K562 (cell line): ENCODE data around the gene COX5A. TPM values are rescaled to one million over a fixed set of nuclear protein-coding genes. Genes with fewer than 3 reads are reported as not detected.

Experiments used
- ATF7 ChIP-seq: fragments of 450-650 bp; IDR thresholded peaks from 2 replicates; pipeline ENCODE4 v1.7.1; 2014; ENCODE audit warnings: mild to moderate bottlenecking, moderate library complexity
- EZH2 ChIP-seq: IDR thresholded peaks from 2 replicates; pipeline ENCODE4 v1.6.1; 2012; ENCODE audit warnings: low read depth, mild to moderate bottlenecking, inconsistent platforms, low read length, borderline replicate concordance
- NONO ChIP-seq, 2 experiments: fragments of 200-400 bp in 1 of 2; fragments of 450-650 bp in 1 of 2; formaldehyde crosslinking in 1 of 2; IDR thresholded peaks; 2 replicates each; pipeline ENCODE4 v1.6.1; 2017; ENCODE audit warnings: low read depth in 2 of 2, mild to moderate bottlenecking in 2 of 2, moderate library complexity in 2 of 2, low read length in 1 of 2
- PTBP1 ChIP-seq: fragments of 200-400 bp; formaldehyde crosslinking; IDR thresholded peaks from 2 replicates; pipeline ENCODE4 v1.6.1; 2017; ENCODE audit warnings: low read depth, low read length
- RBM22 ChIP-seq: fragments of 200-400 bp; formaldehyde crosslinking; IDR thresholded peaks from 2 replicates; pipeline ENCODE4 v1.6.1; 2018; ENCODE audit warnings: low read length, low read depth; ENCODE audit not compliant: poor library complexity, severe bottlenecking
- SUPT5H ChIP-seq: fragments of 450-650 bp; IDR thresholded peaks from 2 replicates; pipeline ENCODE4 v1.6.1; 2016
- TAF1 ChIP-seq: IDR thresholded peaks from 2 replicates; pipeline ENCODE4 v1.6.1; 2011; ENCODE audit warnings: mild to moderate bottlenecking, low read length, moderate library complexity; ENCODE audit not compliant: insufficient read depth, control insufficient read depth, severe bottlenecking; ENCODE audit errors: extremely low read depth
- YY1 ChIP-seq, 3 experiments: IDR thresholded peaks; 2 replicates each; pipeline ENCODE4 v1.6.1; 2011; ENCODE audit warnings: low read length in 2 of 3, mild to moderate bottlenecking in 2 of 3, moderate library complexity in 2 of 3, borderline replicate concordance in 1 of 3, control low read depth in 1 of 3, low read depth in 1 of 3; ENCODE audit not compliant: insufficient read depth in 3 of 3, insufficient replicate concordance in 2 of 3, control insufficient read depth in 1 of 3, insufficient read length in 1 of 3; ENCODE audit errors: extremely low read depth in 1 of 3
- polyA plus RNA-seq, 8 experiments: library from polyadenylated mRNA; depleted of rRNA in 4 of 8; stranded (reverse) in 5 of 8; unstranded in 3 of 8; fragments of >200 nt; fragmentation: Nextera tagmentation in 2 of 8; fragmentation: Illumina TruSeq in 1 of 8; extraction: Ambion mirVana in 2 of 8; extraction: Trizol in 1 of 8; gene quantifications; 2 replicates each; pipeline versions ENCODE4 v1.2.1 to v1.2.3, GENCODE V29; 2011 to 2014; ENCODE audit warnings: inconsistent platforms in 1 of 8, missing spikeins in 1 of 8
- total RNA-seq, 7 experiments: library from RNA; depleted of rRNA in 6 of 7; stranded (reverse); fragments of >200 nt in 6 of 7; fragmentation: Illumina TruSeq in 2 of 7; extraction: Trizol in 2 of 7; gene quantifications; 2 replicates each; pipeline versions ENCODE4 v1.2.1 to v1.2.3, GENCODE V29; 2011 to 2021; ENCODE audit warnings: low replicate concordance in 1 of 7
- TF ChIP-seq, protein P1 (sequence below): fragments of 200-600 bp; sonication (generic); IDR thresholded peaks from one replicate; pipeline ENCODE4 v1.6.1; 2012; ENCODE audit warnings: mild to moderate bottlenecking, low read depth, low read length, inconsistent platforms
- TF ChIP-seq, protein P2 (sequence below): sonication (generic); formaldehyde crosslinking; IDR thresholded peaks from 2 replicates; pipeline ENCODE4 v1.8.0; 2022; ENCODE audit warnings: mild to moderate bottlenecking, missing genetic modification reagents

COX5A gene
- total and polyA plus RNA-seq, 9 of the 15 experiments (the other 6 are each of a cell fraction or from before 2014, with no cell fraction given), result 86.8 to 553 (median 371) TPM

- TF ChIP-seq NONO (IDR thresholded peaks at IDR 0.05; ENCODE audit: low read depth in 2 of 2, low read length in 1 of 2) (peak; percentile 59 to 88; a peak in 3 of 4 replicates), EZH2 (no peak), RBM22 (peak; percentile 65), PTBP1 (no peak), ATF7 (peak; percentile 68; the same call in 1 of the 2 replicates), TAF1 (peak; percentile 85), YY1 (IDR thresholded peaks at IDR 0.05; ENCODE audit: borderline replicate concordance in 1 of 3, control insufficient read depth in 1 of 3, extremely low read depth in 1 of 3, insufficient read depth in 3 of 3, insufficient read length in 1 of 3, insufficient replicate concordance in 2 of 3, low read depth in 1 of 3, low read length in 2 of 3) (peak; percentile 71 to 96 (median 94)), SUPT5H (peak; percentile 76)
- TF ChIP-seq, protein P1, sequence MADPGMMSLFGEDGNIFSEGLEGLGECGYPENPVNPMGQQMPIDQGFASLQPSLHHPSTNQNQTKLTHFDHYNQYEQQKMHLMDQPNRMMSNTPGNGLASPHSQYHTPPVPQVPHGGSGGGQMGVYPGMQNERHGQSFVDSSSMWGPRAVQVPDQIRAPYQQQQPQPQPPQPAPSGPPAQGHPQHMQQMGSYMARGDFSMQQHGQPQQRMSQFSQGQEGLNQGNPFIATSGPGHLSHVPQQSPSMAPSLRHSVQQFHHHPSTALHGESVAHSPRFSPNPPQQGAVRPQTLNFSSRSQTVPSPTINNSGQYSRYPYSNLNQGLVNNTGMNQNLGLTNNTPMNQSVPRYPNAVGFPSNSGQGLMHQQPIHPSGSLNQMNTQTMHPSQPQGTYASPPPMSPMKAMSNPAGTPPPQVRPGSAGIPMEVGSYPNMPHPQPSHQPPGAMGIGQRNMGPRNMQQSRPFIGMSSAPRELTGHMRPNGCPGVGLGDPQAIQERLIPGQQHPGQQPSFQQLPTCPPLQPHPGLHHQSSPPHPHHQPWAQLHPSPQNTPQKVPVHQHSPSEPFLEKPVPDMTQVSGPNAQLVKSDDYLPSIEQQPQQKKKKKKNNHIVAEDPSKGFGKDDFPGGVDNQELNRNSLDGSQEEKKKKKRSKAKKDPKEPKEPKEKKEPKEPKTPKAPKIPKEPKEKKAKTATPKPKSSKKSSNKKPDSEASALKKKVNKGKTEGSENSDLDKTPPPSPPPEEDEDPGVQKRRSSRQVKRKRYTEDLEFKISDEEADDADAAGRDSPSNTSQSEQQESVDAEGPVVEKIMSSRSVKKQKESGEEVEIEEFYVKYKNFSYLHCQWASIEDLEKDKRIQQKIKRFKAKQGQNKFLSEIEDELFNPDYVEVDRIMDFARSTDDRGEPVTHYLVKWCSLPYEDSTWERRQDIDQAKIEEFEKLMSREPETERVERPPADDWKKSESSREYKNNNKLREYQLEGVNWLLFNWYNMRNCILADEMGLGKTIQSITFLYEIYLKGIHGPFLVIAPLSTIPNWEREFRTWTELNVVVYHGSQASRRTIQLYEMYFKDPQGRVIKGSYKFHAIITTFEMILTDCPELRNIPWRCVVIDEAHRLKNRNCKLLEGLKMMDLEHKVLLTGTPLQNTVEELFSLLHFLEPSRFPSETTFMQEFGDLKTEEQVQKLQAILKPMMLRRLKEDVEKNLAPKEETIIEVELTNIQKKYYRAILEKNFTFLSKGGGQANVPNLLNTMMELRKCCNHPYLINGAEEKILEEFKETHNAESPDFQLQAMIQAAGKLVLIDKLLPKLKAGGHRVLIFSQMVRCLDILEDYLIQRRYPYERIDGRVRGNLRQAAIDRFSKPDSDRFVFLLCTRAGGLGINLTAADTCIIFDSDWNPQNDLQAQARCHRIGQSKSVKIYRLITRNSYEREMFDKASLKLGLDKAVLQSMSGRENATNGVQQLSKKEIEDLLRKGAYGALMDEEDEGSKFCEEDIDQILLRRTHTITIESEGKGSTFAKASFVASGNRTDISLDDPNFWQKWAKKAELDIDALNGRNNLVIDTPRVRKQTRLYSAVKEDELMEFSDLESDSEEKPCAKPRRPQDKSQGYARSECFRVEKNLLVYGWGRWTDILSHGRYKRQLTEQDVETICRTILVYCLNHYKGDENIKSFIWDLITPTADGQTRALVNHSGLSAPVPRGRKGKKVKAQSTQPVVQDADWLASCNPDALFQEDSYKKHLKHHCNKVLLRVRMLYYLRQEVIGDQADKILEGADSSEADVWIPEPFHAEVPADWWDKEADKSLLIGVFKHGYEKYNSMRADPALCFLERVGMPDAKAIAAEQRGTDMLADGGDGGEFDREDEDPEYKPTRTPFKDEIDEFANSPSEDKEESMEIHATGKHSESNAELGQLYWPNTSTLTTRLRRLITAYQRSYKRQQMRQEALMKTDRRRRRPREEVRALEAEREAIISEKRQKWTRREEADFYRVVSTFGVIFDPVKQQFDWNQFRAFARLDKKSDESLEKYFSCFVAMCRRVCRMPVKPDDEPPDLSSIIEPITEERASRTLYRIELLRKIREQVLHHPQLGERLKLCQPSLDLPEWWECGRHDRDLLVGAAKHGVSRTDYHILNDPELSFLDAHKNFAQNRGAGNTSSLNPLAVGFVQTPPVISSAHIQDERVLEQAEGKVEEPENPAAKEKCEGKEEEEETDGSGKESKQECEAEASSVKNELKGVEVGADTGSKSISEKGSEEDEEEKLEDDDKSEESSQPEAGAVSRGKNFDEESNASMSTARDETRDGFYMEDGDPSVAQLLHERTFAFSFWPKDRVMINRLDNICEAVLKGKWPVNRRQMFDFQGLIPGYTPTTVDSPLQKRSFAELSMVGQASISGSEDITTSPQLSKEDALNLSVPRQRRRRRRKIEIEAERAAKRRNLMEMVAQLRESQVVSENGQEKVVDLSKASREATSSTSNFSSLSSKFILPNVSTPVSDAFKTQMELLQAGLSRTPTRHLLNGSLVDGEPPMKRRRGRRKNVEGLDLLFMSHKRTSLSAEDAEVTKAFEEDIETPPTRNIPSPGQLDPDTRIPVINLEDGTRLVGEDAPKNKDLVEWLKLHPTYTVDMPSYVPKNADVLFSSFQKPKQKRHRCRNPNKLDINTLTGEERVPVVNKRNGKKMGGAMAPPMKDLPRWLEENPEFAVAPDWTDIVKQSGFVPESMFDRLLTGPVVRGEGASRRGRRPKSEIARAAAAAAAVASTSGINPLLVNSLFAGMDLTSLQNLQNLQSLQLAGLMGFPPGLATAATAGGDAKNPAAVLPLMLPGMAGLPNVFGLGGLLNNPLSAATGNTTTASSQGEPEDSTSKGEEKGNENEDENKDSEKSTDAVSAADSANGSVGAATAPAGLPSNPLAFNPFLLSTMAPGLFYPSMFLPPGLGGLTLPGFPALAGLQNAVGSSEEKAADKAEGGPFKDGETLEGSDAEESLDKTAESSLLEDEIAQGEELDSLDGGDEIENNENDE, result no peak
- TF ChIP-seq, protein P2, sequence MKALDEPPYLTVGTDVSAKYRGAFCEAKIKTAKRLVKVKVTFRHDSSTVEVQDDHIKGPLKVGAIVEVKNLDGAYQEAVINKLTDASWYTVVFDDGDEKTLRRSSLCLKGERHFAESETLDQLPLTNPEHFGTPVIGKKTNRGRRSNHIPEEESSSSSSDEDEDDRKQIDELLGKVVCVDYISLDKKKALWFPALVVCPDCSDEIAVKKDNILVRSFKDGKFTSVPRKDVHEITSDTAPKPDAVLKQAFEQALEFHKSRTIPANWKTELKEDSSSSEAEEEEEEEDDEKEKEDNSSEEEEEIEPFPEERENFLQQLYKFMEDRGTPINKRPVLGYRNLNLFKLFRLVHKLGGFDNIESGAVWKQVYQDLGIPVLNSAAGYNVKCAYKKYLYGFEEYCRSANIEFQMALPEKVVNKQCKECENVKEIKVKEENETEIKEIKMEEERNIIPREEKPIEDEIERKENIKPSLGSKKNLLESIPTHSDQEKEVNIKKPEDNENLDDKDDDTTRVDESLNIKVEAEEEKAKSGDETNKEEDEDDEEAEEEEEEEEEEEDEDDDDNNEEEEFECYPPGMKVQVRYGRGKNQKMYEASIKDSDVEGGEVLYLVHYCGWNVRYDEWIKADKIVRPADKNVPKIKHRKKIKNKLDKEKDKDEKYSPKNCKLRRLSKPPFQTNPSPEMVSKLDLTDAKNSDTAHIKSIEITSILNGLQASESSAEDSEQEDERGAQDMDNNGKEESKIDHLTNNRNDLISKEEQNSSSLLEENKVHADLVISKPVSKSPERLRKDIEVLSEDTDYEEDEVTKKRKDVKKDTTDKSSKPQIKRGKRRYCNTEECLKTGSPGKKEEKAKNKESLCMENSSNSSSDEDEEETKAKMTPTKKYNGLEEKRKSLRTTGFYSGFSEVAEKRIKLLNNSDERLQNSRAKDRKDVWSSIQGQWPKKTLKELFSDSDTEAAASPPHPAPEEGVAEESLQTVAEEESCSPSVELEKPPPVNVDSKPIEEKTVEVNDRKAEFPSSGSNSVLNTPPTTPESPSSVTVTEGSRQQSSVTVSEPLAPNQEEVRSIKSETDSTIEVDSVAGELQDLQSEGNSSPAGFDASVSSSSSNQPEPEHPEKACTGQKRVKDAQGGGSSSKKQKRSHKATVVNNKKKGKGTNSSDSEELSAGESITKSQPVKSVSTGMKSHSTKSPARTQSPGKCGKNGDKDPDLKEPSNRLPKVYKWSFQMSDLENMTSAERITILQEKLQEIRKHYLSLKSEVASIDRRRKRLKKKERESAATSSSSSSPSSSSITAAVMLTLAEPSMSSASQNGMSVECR (CRISPR knock-in tag), result peak; percentile 75
Observed at GRCh38 chr15:74906450-74907162, 31.3 kb downstream of the COX5A start, which contains the start of gene FAM219B (continued).
